ENCODE data around the gene VWA3A. TPM values are rescaled to one million over a fixed set of nuclear protein-coding genes. Genes with fewer than 3 reads are reported as not detected.
"Not testable (repeated sequence)": the region's sequence is repeated elsewhere in the genome, so short reads cannot be mapped to it uniquely, and the experiment has no call there.

The VWA3A gene
- total and polyA plus RNA-seq, 9 donors, result 0.15 to 46.2 (median 1.3) TPM

- Histone ChIP-seq H3K27me3 (no peaks in the 10 kb centered on the region), H3K36me3 (no peaks in the 10 kb centered on the region), H3K27ac (no peak overlapping the region), H3K4me1 (ENCODE audit: insufficient read depth) (no peaks in the 10 kb centered on the region), H3K4me3 (no peak overlapping the region), H3K9me3 (no peaks in the 10 kb centered on the region)
- WGBS, 3 donors, result 80 to 92% (median 91%) methylated on average over 12 to 16 of the region's 16 CpGs
- intact Hi-C loops (cut with DNase I), result no loop called here
- no peak for DNase-seq
- TF ChIP-seq, protein P1, sequence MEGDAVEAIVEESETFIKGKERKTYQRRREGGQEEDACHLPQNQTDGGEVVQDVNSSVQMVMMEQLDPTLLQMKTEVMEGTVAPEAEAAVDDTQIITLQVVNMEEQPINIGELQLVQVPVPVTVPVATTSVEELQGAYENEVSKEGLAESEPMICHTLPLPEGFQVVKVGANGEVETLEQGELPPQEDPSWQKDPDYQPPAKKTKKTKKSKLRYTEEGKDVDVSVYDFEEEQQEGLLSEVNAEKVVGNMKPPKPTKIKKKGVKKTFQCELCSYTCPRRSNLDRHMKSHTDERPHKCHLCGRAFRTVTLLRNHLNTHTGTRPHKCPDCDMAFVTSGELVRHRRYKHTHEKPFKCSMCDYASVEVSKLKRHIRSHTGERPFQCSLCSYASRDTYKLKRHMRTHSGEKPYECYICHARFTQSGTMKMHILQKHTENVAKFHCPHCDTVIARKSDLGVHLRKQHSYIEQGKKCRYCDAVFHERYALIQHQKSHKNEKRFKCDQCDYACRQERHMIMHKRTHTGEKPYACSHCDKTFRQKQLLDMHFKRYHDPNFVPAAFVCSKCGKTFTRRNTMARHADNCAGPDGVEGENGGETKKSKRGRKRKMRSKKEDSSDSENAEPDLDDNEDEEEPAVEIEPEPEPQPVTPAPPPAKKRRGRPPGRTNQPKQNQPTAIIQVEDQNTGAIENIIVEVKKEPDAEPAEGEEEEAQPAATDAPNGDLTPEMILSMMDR (IDR thresholded peaks at IDR 0.05), result no peak
- no peak for TF ChIP-seq POLR2A (IDR thresholded peaks at IDR 0.05)
- no peak for TF ChIP-seq EP300 (IDR thresholded peaks at IDR 0.05)
These were observed 73.4 kb downstream of the VWA3A start for GRCh38 chr16:22165508-22166285.

DNA sequence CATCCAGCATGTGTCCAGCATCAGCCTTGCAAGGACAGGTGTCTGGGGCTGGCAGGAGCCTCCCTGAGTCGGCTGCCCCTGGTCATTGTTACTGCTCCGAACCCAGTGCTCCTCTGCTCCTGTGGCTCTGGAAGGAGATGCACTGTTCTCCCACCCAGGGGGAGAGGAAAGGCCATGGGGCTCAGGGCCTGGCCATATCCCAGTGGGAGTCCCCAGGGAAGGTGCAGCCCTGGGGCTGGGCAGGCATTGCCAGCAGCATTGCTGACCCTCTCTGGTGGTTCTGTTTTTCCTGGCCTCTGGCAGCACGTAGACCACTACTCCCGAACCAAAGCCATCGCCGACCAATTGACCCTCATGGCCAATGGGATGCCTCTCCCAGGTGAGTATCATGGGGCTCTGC lies 79.6 kb downstream of the VWA3A start:
- intact Hi-C loops (cut with DNase I), result no loop called here
- WGBS, 3 donors, result 85 to 88% (median 86%) methylated on average over 6 of the region's 6 CpGs

GRCh38 chr16:22172642-22173041 lies 80.3 kb downstream of the VWA3A start:
- intact Hi-C loops (cut with DNase I); H3K36me3 ChIP-seq; H3K27ac ChIP-seq; H3K9me3 ChIP-seq; DNase-seq; H3K4me1 ChIP-seq (ENCODE audit: insufficient read depth); H3K4me3 ChIP-seq; H3K27me3 ChIP-seq: not testable (repeated sequence)
- WGBS, 3 donors, result 85 to 93% (median 90%) methylated on average over 1 of the region's 1 CpG

More for the DNA sequence above, 79.6 kb downstream of the VWA3A start:
- Histone ChIP-seq H3K9me3 (no peaks in the 10 kb centered on the region), H3K27ac (no peak overlapping the region), H3K4me1 (ENCODE audit: insufficient read depth) (no peaks in the 10 kb centered on the region), H3K27me3 (no peaks in the 10 kb centered on the region), H3K4me3 (no peak overlapping the region), H3K36me3 (no peaks in the 10 kb centered on the region)
- TF ChIP-seq POLR2A (IDR thresholded peaks at IDR 0.05), result no peak
- TF ChIP-seq EP300 (IDR thresholded peaks at IDR 0.05), result no peak
- TF ChIP-seq, protein P1 (IDR thresholded peaks at IDR 0.05), result no peak
- DNase-seq, result no peak

DNA sequence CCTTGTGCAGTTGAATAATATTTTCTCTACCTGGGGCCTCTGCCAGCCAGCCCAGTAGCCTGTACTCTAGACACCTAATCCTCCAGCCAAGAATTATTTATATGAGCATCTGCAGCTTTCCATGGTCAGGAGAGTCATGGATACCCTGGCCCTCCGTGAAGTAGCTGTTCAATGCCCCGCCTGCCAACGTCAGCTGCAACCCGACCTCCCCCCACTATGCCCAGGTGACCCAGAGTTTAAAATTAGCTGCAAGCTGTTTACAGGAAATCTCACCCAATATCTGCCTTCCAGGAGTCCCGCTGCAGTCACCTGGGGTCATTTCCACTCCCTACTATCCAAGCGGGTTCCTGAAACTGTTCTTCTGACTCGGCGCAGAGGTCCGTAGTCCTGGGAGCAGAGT lies 82.3 kb downstream of the VWA3A start:
- H3K4me1 ChIP-seq (ENCODE audit: insufficient read depth), result no peaks in the 10 kb centered on the region
- no peaks in the 10 kb centered on the region for H3K36me3 ChIP-seq
- WGBS, 3 donors, result 61 to 72% (median 72%) methylated on average over 9 of the region's 9 CpGs
- H3K27me3 ChIP-seq, result no peaks in the 10 kb centered on the region
- H3K4me3 ChIP-seq, result no peak overlapping the region
- TF ChIP-seq, protein P1 (IDR thresholded peaks at IDR 0.05), result no peak
- TF ChIP-seq EP300 (IDR thresholded peaks at IDR 0.05), result no peak
- TF ChIP-seq POLR2A (IDR thresholded peaks at IDR 0.05), result no peak
- no peak for DNase-seq
- no peak overlapping the region for H3K27ac ChIP-seq
- H3K9me3 ChIP-seq, result no peaks in the 10 kb centered on the region
- intact Hi-C loops (cut with DNase I), result no loop called here
